Endothelial cell of umbilical vein (primary cell): ENCODE results near the gene NPB. TPM values are rescaled to one million over a fixed set of nuclear protein-coding genes. Genes with fewer than 3 reads are reported as not detected.
A peak's percentile ranks its signal among the peaks of the same experiment; 100 is the strongest.

ENCODE experiments used
- BruUV-seq: library from RNA; stranded (reverse); fragments of 400-500 nt; replicated peaks from 2 replicates; lab custom pipeline; 2021; lab: Mats Ljungman, UMichigan
- CTCF ChIA-PET: fragments of 300-600, 350-600 bp; sonication (Branson Sonifier 250); formaldehyde crosslinking; loops from one replicate; lab custom pipeline; 2021; ENCODE audit warnings: antibody characterized with exemption, inconsistent platforms; lab: Charles Lee
- POLR2A ChIA-PET: fragments of 300-600, 350-600 bp; sonication (Branson Sonifier 250); formaldehyde crosslinking; loops from one replicate; lab custom pipeline; 2021; ENCODE audit warnings: antibody characterized with exemption, inconsistent platforms; lab: Charles Lee
- DNase-seq: peaks from one replicate; pipeline ENCODE4 v3.0.0-alpha.2; 2011; ENCODE audit warnings: low read depth, low spot score
- FAIRE-seq: peaks from 2 replicates; lab custom pipeline; 2011; peaks lifted over from hg19 to GRCh38; lab: Jason Lieb, UNC
- H2AFZ ChIP-seq: 2 replicates; pipeline ENCODE4 v1.6.0; 2012; ENCODE audit warnings: low read depth, low read length, control low read depth, inconsistent platforms
- H3K27ac ChIP-seq: 2 replicates; pipeline ENCODE4 v1.5.1; 2011; ENCODE audit warnings: low read depth, mild to moderate bottlenecking, control low read depth, low read length, moderate library complexity; ENCODE audit not compliant: insufficient read depth
- H3K27me3 ChIP-seq, 2 experiments: 2 replicates each; pipeline versions ENCODE4 v1.6.0 to v1.6.1; 2011; ENCODE audit warnings: low read length in 2 of 2, mixed read lengths in 1 of 2; ENCODE audit not compliant: control insufficient read depth in 2 of 2, insufficient read depth in 2 of 2
- H3K36me3 ChIP-seq, 2 experiments: 2 replicates in 1 of 2; 3 replicates in 1 of 2; pipeline ENCODE4 v1.5.1; 2011; ENCODE audit warnings: low read length in 2 of 2, mild to moderate bottlenecking in 1 of 2, moderate library complexity in 1 of 2; ENCODE audit not compliant: control insufficient read depth in 2 of 2, insufficient read depth in 2 of 2; ENCODE audit errors: extremely low read depth in 1 of 2
- H3K4me1 ChIP-seq: 3 replicates; pipeline ENCODE4 v1.5.1; 2011; ENCODE audit warnings: mild to moderate bottlenecking, low read length; ENCODE audit not compliant: control insufficient read depth, insufficient read depth; ENCODE audit errors: extremely low read depth
- H3K4me2 ChIP-seq: 2 replicates; pipeline ENCODE4 v1.6.1; 2011; ENCODE audit warnings: low read length, control low read depth, mixed read lengths; ENCODE audit not compliant: insufficient read depth
- H3K4me3 ChIP-seq, 3 experiments: fragments of 200-600 bp in 1 of 3; sonication (generic), shearing (Covaris generic) in 1 of 3; replicated peaks in 1 of 3; 2 replicates each; pipeline ENCODE4 v1.5.1; 2011 to 2016; ENCODE audit warnings: control low read depth in 3 of 3, low read length in 3 of 3, mild to moderate bottlenecking in 2 of 3, inconsistent platforms in 1 of 3, low read depth in 1 of 3, moderate library complexity in 1 of 3; ENCODE audit not compliant: insufficient read depth in 1 of 3
- H3K79me2 ChIP-seq: 2 replicates; pipeline ENCODE4 v1.6.0; 2012; ENCODE audit warnings: low read length, inconsistent platforms; ENCODE audit not compliant: control insufficient read depth, insufficient read depth
- H3K9ac ChIP-seq: replicated peaks from 2 replicates; pipeline ENCODE3; 2011; ENCODE audit warnings: low read length, control low read depth; ENCODE audit not compliant: insufficient read depth; ENCODE audit errors: extremely low read depth
- H3K9me1 ChIP-seq: replicated peaks from 3 replicates; pipeline ENCODE4 v1.6.0; 2011; ENCODE audit warnings: mild to moderate bottlenecking, low read length; ENCODE audit not compliant: control insufficient read depth, insufficient read depth; ENCODE audit errors: extremely low read depth
- H3K9me3 ChIP-seq: replicated peaks from 2 replicates; pipeline ENCODE4 v1.5.1; 2012; ENCODE audit warnings: low read length, inconsistent platforms; ENCODE audit not compliant: control insufficient read depth, insufficient read depth
- H4K20me1 ChIP-seq: replicated peaks from 2 replicates; pipeline ENCODE3; 2011; ENCODE audit warnings: mild to moderate bottlenecking, low read length; ENCODE audit not compliant: control insufficient read depth, insufficient read depth; ENCODE audit errors: extremely low read depth
- FOS ChIP-seq: IDR thresholded peaks from 2 replicates; pipeline ENCODE4 v1.6.1; 2011; ENCODE audit warnings: mild to moderate bottlenecking, low read length, moderate library complexity, borderline replicate concordance; ENCODE audit not compliant: insufficient read depth
- GATA2 ChIP-seq: IDR thresholded peaks from 2 replicates; pipeline ENCODE4 v1.7.0; 2011; ENCODE audit warnings: low read depth, mild to moderate bottlenecking, moderate library complexity, mixed read lengths, low read length; ENCODE audit not compliant: insufficient read length, insufficient read depth
- MYC ChIP-seq: IDR thresholded peaks from one replicate; pipeline ENCODE4 v1.6.1; 2011; ENCODE audit warnings: mild to moderate bottlenecking, low read depth, low read length
- POLR2A ChIP-seq: IDR thresholded peaks from 2 replicates; pipeline ENCODE4 v1.6.1; 2012; ENCODE audit warnings: low read depth, mild to moderate bottlenecking, control low read depth, low read length
- POLR2AphosphoS5 ChIP-seq: IDR thresholded peaks from 2 replicates; pipeline ENCODE4 v1.6.1; 2012; ENCODE audit warnings: low read depth, mild to moderate bottlenecking, control low read depth, low read length, moderate library complexity; ENCODE audit not compliant: insufficient read depth
- dilution Hi-C: fragments of 300-500 bp; cut with MboI; formaldehyde crosslinking; loops from one replicate; pipeline ENCODE4 v1.15.0; 2019; ENCODE audit warnings: low sequenced_read_pairs; ENCODE audit not compliant: extremely low pct_ligation_motif_present
- intact Hi-C: fragments of 100-400 bp; cut with micrococcal nuclease; formaldehyde crosslinking; loops from one replicate; pipeline ENCODE4 v1.10.0; 2022
- polyA plus RNA-seq, 4 experiments: library from polyadenylated mRNA; depleted of rRNA in 3 of 4; stranded (reverse) in 3 of 4; unstranded in 1 of 4; fragments of >200 nt; gene quantifications; 2 replicates each; pipeline versions ENCODE4 v1.2.1 to v1.2.3, GENCODE V29; 2011 to 2012; ENCODE audit warnings: missing spikeins in 1 of 4
- total RNA-seq: library from RNA; stranded (reverse); gene quantifications from 2 replicates; pipeline ENCODE4 v1.2.3, GENCODE V29; 2021
- TF ChIP-seq, protein P1 (sequence below): IDR thresholded peaks from 2 replicates; pipeline ENCODE4 v1.6.1; 2011; ENCODE audit not compliant: insufficient read depth, insufficient read length
- TF ChIP-seq, protein P2 (sequence below), 2 donors: IDR thresholded peaks; 1 replicate in 1 of 2; 2 replicates in 1 of 2; pipeline ENCODE4 v1.5.1; 2011; ENCODE audit warnings: low read length in 2 of 2, mild to moderate bottlenecking in 2 of 2, moderate library complexity in 2 of 2, control low read depth in 1 of 2, inconsistent platforms in 1 of 2, low read depth in 1 of 2; ENCODE audit not compliant: insufficient read depth in 1 of 2; ENCODE audit errors: extremely low read depth in 1 of 2

NPB gene
- total and polyA plus RNA-seq, 2 donors (not counting 3 experiments of a cell fraction or from before 2014, with no cell fraction given) = 0.33 to 0.42 TPM

DNA sequence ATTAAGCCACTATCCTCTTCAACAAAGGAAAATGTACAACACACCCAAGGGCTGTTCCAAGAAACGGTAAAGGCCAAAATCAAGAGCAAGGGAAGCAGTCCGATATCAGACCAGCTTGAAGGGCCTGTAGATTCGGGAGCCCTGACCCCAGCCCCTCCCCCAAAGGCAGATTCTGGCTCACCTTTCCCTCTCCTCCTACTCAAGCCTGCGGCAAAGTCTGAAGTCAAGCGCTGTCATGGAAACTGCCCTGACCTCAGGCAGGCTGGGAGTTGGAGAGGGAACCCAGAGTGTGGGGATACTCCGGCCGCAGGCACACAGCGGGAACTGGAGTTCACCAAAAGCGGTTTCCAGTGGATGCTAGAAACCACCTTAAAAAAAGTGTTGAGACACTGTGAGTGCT lies 12.4 kb upstream of the NPB start:
- intact Hi-C loops (loop anchor here (2.0 kb wide), 2 partner anchors 19 to 21 kb away; partner anchors contain the start of genes ARHGDIA and PCYT2), dilution Hi-C loops (no loop called here)
- Histone ChIP-seq H2AFZ (no peak overlapping the region), H4K20me1 (no peaks in the 10 kb centered on the region), H3K9me1 (no peaks in the 10 kb centered on the region), H3K4me1 (peaks cover 13% of the 10 kb centered on the region), H3K79me2 (peaks cover 55% of the 10 kb centered on the region), H3K27me3 (no peaks in the 10 kb centered on the region), H3K27ac (no peak overlapping the region), H3K4me2 (peak overlapping the region; percentile 84), H3K36me3 (peaks cover 24 to 42% of the 10 kb centered on the region in 2 experiments), H3K9ac (no peak overlapping the region), H3K4me3 (no peak overlapping the region), H3K9me3 (no peaks in the 10 kb centered on the region)
- ChIA-PET CTCF (no interaction called here), POLR2A (no interaction called here)
- TF ChIP-seq, protein P1, sequence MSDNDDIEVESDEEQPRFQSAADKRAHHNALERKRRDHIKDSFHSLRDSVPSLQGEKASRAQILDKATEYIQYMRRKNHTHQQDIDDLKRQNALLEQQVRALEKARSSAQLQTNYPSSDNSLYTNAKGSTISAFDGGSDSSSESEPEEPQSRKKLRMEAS = no peak
- no peak for TF ChIP-seq FOS
- no peak for TF ChIP-seq POLR2AphosphoS5
- TF ChIP-seq, protein P2, sequence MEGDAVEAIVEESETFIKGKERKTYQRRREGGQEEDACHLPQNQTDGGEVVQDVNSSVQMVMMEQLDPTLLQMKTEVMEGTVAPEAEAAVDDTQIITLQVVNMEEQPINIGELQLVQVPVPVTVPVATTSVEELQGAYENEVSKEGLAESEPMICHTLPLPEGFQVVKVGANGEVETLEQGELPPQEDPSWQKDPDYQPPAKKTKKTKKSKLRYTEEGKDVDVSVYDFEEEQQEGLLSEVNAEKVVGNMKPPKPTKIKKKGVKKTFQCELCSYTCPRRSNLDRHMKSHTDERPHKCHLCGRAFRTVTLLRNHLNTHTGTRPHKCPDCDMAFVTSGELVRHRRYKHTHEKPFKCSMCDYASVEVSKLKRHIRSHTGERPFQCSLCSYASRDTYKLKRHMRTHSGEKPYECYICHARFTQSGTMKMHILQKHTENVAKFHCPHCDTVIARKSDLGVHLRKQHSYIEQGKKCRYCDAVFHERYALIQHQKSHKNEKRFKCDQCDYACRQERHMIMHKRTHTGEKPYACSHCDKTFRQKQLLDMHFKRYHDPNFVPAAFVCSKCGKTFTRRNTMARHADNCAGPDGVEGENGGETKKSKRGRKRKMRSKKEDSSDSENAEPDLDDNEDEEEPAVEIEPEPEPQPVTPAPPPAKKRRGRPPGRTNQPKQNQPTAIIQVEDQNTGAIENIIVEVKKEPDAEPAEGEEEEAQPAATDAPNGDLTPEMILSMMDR (IDR thresholded peaks at IDR 0.05; ENCODE audit: extremely low read depth in 1 of 2, insufficient read depth in 1 of 2, low read depth in 1 of 2, low read length in 2 of 2) = no peak
- TF ChIP-seq GATA2 = no peak
- TF ChIP-seq MYC = no peak
- TF ChIP-seq POLR2A = no peak
- FAIRE-seq (no peak), DNase-seq (no peak)
- no TSS peak for BruUV-seq
